Peyer's patch (tissue), 4 donors: ENCODE results near the gene EP400.

Experiments
- CTCF ChIP-seq, 6 experiments: fragments of 450-650 bp in 4 of 6; fragments of 200-600 bp in 2 of 6; sonication (generic) in 1 of 6; IDR thresholded peaks; one replicate each; pipeline ENCODE4 v1.5.1; 2017 to 2019; ENCODE audit warnings: antibody characterized with exemption in 6 of 6, mild to moderate bottlenecking in 3 of 6, moderate library complexity in 1 of 6
- POLR2A ChIP-seq, 2 donors: fragments of 450-650 bp; IDR thresholded peaks; one replicate each; pipeline ENCODE4 v1.5.1; 2017; ENCODE audit warnings: antibody characterized with exemption in 2 of 2, mild to moderate bottlenecking in 2 of 2, moderate library complexity in 2 of 2

GRCh38 chr12:131994589-131994988, 44.8 kb downstream of the EP400 start:
- TF ChIP-seq CTCF (IDR thresholded peaks at IDR 0.05) (no peak), POLR2A (IDR thresholded peaks at IDR 0.05) (no peak)
